Hematopoietic multipotent progenitor cell (in vitro differentiated cells): ENCODE measurements around the gene RBP3. TPM values are rescaled to one million over a fixed set of nuclear protein-coding genes. Genes with fewer than 3 reads are reported as not detected.
A peak's percentile ranks its signal among the peaks of the same experiment; 100 is the strongest.

Experiments used
- DNase-seq, 3 donors: peaks; one replicate each; pipeline ENCODE4 v3.0.0-alpha.2; 2011 to 2015; ENCODE audit warnings: low read depth in 2 of 3, low spot score in 2 of 3
- total RNA-seq: library from RNA; depleted of rRNA; stranded (reverse); fragments of >200 nt; gene quantifications from one replicate; pipeline ENCODE4 v1.2.3, GENCODE V29; 2012

Gene RBP3
- not detected for total RNA-seq

GRCh38 chr10:47348138-47348651 lies at the start of gene RBP3:
RBP3 (plus strand) TSS chr10:47348363; CDS start chr10:47348485, 122 bp downstream.
- no peak for DNase-seq

DNA sequence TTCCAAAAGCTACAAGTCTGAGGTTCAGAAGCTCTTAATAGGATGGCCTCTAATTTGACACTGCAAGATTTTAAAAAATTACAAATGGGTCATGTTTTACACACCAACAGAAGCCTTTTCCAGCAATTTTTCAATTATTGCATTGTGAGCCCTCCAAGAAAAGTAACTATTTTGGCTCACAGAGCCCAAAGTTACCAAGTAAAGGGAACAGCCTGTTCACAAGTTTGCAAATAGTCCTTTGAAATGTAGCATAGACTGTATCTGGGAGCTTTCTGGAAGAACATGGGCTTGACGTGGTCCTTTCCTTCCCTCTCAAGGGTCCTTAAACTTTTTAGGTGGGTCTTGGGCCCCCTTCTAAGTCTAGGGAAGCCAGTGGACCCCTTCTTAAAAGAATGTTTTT lies 49.4 kb upstream of the RBP3 start:
- DNase-seq: no peak

DNA sequence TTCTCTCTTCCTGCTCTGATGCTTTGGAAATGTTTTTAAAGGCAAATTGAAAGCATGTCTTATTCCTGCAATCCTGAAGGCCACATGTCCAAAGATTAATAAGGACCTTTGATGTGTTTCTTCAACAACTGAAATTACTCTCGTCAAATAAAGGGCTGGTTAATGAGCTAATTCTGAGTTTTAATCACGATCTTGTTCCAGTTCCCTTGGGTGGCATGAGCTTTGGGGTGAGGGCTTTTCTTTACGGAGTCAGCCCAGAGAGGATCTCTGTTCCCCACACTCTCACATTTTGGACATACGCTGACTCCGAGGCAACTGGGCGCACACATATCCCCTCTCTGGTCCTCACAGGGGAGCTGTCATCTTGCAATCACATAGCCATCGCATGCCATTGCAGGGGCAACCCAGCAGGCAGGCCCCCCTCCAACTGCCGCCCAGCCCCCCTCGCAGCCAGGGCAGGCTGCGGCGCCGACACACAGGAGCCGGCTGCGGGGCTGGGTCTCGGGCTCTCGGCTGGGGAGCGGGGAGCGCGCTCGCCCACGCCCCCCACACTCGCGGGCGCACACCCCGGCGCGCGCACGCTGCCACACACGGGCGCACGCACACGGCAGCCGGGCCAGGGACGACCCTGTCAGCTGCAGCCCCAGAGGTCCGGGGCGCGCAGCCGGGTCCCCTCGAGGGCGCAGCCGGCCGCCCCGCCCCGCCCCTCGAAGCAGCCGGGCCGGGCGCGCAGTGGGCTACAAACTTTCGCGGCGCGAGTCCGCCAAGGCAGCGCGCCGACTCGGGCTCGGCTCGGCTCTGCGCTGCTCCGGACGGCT lies 48.3 kb upstream of the RBP3 start, which contains the start of gene GDF10:
TSS of gene GDF10 (plus strand) at position 587 of the 818 bp plus-strand sequence. CDS start 455 bp downstream, outside the sequence.
- peak in 1 of 3 donors; percentile 24 for DNase-seq

- no peak for DNase-seq
These were observed 47.7 kb upstream of the RBP3 start for GRCh38 chr10:47300429-47300931.

GRCh38 chr10:47301833-47302232 lies 46.3 kb upstream of the RBP3 start:
- no peak for DNase-seq

GRCh38 chr10:47303105-47303504 lies 45.1 kb upstream of the RBP3 start:
- DNase-seq: no peak

DNA sequence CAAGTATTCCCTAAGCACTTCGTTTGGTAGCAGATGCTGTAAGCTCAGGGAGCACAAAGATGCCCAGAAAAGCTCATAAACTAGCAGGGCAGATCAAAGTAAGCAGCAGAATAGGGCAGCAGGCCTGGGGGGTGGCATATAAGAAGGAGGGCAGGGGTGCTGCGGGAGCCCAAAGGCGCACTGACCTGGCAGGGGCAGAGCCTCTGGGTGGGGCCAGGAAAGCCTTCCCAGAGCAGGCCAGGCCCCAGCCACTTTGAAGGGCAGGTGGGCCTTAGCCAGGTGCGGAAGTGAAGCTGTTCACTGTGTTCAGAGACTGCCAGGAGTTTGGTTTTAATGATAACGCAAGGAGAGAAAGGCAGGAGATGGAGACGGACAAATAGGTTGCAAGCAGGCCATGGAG lies 44.3 kb upstream of the RBP3 start:
- no peak for DNase-seq

GRCh38 chr10:47305566-47305965 lies 42.6 kb upstream of the RBP3 start:
- DNase-seq: no peak

DNA sequence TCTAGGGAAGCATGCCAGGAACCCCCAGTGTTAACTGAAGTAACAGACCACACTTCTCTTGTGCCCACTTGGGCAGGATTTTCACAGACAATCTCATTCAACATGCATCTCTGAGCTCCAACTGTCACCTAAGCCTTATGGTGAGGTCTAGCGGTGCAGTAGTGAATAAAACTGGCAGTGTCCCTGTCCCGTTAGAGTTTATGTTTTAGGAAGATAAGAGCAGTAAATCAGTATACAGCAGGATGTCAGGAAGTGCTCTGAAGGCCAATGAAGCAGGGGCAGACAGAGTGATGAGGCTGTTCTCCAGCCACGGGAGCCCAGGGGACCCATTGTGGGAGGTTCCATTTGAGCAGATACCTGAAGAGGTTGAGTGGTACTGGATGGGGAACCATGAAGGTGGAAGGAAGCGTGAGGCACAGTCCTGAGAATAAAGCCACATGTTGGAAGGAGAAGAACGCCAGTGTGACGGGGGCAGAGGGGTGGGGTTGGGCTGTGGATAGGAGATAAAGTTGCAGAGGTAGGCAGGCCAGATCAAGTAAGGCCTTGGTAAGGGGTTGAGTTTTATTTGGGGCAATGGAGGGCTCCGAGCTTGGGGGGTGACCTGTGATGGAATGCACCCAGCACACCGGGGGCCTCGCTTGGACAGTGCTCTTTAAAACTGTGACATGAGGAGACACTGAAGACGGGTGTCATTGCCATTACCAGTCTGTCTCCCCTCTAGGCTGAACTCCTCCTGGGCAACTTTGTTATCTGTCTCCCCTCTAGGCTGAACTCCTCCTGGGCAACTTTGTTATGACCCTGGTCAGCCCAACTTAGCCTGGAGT lies 41.6 kb upstream of the RBP3 start:
- peak in 2 of 3 donors; percentile 32 to 77 for DNase-seq

DNA sequence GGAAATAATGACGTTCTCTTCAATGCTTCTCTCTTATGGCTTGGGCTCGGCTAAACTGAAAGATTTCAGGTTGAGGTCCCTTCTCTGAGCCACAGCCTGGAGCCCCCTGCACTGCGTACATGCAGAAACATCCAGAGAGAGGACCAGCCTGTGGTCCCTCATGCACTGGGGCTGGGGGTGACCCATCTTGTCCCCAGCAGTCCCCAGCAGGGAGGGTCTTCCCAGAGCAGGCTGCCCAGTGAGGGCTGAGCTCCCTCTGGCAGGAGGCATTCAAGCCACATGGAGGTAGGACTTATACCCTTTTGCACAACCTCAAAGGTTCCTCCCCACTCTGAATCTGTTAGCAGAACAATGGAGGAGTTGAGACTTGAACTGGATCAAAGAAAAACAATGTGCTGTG lies 40.8 kb upstream of the RBP3 start:
- no peak for DNase-seq

DNA sequence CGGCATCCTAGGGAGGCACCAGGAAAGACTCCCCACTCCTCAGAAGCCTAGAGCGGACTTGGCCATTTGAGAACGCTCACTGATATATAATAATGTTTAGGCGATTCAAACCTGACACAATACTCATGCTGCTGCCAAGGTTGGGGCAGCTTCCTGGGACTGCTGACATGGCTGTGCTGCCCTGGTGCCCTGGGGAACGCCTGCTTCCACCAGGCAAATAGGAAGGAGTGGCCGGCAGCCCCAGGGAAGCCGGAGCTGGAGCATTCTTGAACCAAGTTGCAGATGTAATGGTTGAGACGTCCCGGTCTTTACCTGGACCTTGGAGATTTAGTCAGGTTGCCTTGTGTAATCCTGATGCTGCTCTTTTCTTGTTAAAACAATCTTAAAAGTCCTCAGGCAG lies 39.4 kb upstream of the RBP3 start:
- DNase-seq: no peak

- DNase-seq: peak in 1 of 3 donors; percentile 30
These were observed 38.6 kb upstream of the RBP3 start for GRCh38 chr10:47309408-47310089.

GRCh38 chr10:47310090-47310505 lies 38.1 kb upstream of the RBP3 start:
- no peak for DNase-seq

DNA sequence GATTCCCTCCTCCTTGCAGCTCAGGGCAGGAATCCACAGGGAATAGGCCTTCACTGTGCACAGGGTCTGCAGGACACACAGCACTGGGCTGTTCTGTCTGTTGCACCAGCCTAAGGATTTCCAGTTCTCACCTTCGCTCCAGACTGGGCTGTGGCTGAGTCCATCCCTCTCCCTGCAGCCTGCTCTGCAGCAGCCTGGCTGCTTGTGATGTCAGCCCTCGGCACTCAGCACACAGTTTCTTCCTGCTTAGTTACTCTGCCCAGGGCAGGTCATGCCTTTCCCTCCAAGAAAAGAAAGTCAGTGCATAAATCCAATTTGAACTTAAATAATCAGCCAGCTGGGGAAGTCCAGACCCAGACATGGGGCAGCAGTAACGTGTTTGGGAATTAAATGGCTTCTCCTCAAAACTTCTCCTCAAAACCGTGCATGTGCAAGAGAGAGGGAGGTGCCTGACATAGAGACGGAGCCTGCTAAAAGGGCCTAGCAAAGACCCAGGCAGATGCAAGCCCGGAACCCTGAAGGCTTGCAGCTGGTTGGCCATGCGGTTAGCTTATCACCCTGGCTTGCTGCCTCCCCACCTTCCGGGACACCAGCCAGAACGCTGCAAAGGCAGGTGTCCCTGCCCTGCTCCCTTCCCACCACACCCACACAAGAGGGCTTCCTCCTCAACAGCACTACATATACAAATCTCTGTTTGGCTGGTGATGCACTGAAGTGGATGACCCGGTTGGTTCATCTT lies 36.8 kb upstream of the RBP3 start:
- peak; percentile 31 to 57 (median 41) for DNase-seq

GRCh38 chr10:47311932-47312662 lies 36.1 kb upstream of the RBP3 start:
- peak; percentile 52 to 83 (median 74) for DNase-seq

DNA sequence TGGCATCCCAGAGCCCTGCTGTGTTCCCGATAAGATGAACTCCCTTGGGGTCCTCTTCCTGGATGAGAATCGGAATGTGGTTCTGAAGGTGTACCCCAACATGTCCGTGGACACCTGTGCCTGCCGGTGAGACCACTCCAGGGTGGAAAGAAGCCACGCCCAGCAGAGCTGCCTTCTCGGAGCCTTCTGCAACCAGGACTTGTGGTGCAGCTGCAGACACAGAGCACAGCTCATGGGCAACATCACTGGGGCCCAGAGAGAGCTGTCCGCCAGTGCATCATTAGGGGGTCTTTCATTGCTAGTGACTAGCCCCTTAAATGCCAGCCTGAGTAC lies 35.5 kb upstream of the RBP3 start:
- no peak for DNase-seq

GRCh38 chr10:47314416-47314970 lies 33.7 kb upstream of the RBP3 start:
- DNase-seq: no peak

DNA sequence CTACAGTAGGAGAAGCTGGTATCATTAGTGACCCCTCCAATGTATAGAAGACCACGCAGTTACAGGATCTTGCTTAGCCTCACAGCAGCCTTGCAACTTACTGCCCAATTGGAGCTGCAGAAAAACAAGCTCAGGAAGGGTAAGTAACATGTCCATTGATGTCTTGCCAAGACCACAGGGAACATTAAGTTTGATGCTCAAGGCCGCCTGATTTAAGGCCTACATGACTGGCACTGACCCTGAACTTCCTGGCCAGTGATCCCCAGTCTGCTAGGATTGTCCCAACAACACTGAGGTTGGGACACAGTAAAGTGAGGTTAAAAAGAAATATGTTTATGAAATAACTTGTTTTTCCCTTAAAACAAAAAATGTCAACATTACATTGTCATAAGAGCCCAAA lies 32.7 kb upstream of the RBP3 start:
- no peak for DNase-seq

- DNase-seq: no peak
These were observed 32.0 kb upstream of the RBP3 start for GRCh38 chr10:47316131-47316530.
